Activated CD4-positive, alpha-beta T cell treated with anti-CD3 and anti-CD28 coated beads, Interleukin-2, Interleukin-4, amounts not matched to agents 100 ng/mL and 50 ng/mL, durations not matched to agents 16 hours and 8 hours (primary cell): ENCODE measurements around the gene POR.
"Not testable (repeated sequence)": the region's sequence is repeated elsewhere in the genome, so short reads cannot be mapped to it uniquely, and the experiment has no call there.

Experiments
- DNase-seq: peaks from one replicate; pipeline ENCODE4 v3.0.0-alpha.2; 2020; ENCODE audit warnings: low spot score

Gene POR

DNA sequence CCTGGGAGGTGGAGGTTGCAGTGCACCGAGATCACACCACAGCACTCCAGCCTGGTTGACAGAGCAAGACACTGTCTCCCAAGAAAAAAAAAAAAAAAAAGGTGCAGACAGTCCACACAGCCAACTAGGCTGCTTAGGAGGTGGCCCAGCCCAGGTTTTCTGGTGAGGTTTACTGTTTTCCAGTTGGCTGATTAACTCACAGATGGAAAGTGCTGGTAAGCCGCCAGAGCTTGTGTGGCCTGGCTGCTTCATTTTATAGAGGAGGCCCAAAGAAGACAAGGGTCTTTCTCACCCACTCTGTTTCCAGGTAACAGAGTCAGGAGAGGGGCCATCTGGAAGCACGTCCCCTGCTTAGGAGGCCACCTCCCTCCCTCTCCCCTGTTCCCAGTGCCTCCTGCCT, 29.9 kb upstream of the POR start:
- DNase-seq = no peak

GRCh38 chr7:75887669-75888369, 27.1 kb upstream of the POR start:
- no peak for DNase-seq

DNA sequence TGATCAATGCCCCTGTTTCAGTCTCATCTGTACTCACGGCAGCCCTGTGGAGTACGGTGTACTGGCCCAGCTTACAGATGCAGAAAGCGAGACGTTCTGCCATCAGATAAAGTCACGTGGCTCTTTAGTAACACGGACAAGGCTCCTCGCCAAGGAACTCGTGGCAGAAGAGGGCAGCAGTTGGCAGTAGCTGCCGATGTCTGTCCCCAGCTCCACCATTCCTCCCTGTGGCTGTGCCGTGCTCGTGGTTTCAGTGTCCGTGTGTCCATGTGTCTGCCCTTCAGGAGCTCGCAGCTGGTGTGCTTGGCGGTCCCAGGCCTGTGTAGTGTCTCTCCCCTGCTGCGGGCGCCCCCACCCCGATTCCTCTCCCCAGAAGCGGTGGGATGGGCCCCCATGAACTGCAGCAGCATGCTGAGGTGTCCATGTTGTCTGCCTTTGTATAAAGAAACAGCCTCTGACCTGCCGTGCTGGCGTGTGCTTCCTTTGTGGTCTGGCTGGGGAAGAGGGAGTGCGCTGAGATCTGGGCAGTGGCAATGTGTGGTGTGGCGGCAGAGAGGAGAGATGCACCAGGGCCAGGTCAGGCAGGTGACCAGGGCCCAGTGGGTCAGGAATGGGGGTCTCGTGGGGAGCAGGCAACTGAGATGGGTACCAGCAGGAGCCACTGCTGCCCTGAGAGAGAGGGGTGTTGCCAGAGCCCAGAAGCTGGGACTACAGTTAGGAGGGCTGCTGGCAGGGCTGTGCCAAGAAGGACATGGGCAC, 26.3 kb upstream of the POR start:
- no peak for DNase-seq

DNA sequence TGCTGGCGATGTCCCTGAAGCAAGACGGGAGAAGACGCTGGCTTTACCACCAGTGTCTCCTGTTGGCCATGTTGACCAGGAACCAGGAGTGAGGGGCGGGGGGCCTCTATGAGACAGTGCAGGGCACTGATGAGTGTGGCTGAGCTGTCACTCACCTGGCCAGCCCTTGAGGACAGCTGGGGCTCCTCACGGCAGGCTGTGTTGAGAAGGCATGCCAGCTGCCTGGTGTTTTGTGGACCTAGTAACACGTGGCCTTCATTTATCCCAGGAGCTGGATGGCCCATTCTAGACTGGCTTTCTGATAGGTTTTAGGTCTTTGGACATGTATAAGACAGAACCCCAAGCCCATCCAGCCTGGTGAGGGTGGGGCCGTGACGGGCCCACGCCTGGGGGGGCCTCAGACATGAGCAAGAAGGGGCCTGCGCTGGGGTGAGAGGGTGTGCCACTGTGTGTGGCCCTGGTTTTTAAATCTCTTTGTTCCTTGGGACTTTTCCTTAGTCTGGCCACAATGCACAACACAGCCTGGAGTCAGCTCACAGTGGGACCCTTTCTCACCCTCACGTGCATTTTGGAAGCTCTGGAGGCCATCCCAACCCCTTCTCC, 25.6 kb upstream of the POR start:
- no peak for DNase-seq

DNA sequence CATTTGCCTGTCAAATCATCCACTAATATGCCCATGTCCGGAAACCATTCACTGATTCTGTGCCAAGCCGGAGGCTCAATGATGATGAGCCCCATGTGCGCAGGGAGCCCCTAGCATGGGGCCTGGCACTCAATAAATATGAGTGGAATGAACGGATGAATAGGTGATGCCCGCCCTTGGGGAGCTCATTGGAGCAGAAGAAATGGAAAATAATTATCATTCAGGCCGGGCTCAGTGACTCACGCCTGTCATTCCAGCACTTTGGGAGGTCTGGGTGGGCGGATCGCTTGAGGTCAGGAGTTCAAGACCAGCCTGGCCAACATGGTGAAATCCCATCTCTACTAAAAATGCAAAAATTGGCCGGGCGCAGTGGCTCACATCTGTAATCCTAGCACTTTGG, 25.1 kb upstream of the POR start:
- DNase-seq = no peak

DNA sequence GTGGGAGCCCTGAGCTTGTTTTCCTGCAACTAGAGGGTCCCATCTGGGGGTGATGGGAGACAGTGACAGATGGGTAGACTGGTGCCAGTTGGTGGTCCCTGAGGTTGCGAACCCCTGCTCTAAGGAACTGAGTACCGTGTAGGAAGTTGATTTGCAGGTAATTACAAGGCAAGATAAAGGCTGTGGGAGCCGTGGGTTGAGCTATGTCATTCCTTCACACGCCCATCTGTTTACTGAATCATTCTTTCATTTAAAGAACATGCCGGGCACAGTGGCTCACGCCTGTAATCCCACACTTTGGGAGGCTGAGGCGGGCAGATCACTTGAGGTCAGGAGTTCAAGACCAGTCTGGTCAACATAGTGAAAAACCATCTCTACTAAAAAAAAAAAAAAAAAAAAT, 23.7 kb upstream of the POR start:
- not testable (repeated sequence) for DNase-seq

- no peak for DNase-seq
Measured at GRCh38 chr7:75891815-75892411, 23.0 kb upstream of the POR start.

GRCh38 chr7:75892634-75893272, 22.2 kb upstream of the POR start:
- DNase-seq = no peak

DNA sequence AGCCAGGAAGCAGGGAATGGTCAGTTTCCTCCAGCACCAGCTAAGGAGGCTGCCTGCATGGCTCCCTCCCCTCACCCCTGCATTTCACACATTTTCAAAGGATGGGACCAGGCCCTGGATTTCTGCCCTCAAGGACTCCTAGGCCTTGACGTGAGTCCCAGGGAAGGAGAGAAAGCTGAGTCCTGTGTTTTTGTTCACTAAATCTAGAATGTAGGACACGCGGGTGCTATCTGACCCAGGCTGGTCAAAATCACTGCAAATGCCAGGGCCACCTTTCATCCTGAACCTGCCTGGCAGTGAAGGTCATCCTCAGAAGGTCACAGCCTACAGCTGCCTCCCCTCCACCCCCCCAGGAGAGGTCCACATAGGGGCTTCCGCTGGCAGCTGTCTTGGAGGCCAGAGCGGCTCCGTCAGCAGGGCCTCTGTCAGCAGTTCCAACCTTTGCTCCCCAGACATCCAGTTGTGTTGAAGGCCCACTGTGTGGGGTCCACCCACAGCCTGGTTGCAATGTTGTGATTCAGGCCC, 18.1 kb upstream of the POR start:
- no peak for DNase-seq

DNA sequence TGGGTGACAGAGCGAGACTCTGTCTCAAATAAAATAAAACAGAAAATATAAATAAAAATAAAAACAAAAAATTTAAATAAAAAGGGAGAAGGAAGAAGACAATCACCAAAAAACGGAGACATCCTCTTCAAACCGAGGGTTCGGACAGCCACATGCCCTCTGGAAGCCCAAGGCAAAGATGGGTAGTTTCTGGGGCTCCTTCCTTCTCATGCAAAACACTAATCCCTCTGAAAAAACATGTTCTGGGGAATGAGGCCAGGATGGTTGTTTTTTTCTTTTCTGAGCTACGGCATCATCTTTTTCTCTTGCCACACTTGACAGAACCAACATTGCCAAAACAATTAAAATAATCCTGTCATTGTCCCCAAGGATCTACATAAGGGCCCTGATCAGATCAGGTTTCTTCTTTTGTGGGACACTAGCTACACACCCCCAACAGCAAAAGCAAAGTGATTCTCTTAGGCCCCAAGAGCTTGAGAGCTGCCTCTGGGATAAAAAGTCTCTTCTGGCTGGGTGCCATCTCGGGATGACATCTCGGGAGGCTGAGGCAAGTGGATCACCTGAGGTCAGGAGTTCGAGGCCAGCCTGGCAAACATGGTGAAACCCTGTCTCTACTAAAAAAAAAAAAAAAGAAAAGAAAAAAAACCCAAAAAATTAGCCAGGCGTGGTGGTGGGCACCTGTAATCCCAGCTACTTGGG, 14.2 kb upstream of the POR start:
- DNase-seq = no peak

GRCh38 chr7:75905785-75906604, 9.0 kb upstream of the POR start:
- DNase-seq = no peak

GRCh38 chr7:75906991-75907667, 7.8 kb upstream of the POR start:
- DNase-seq = no peak

DNA sequence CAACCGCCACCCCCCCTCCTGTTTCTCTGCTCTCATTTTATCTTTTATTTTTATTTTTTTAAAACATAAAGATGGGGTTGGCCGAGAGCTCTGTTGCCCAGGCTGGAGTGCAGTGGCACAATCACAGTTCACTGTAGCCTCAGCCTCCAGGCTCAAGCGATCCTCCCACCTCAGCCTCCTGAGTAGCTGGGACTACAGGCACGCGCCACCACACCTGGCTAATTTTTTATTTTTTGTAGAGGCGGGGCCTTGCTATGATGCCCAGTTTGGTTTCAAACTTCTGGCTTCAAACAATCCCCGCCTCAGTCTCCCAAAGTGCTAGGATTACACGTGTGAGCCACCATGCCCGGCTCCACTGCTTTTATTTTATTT, 7.3 kb upstream of the POR start:
- not testable (repeated sequence) for DNase-seq

DNA sequence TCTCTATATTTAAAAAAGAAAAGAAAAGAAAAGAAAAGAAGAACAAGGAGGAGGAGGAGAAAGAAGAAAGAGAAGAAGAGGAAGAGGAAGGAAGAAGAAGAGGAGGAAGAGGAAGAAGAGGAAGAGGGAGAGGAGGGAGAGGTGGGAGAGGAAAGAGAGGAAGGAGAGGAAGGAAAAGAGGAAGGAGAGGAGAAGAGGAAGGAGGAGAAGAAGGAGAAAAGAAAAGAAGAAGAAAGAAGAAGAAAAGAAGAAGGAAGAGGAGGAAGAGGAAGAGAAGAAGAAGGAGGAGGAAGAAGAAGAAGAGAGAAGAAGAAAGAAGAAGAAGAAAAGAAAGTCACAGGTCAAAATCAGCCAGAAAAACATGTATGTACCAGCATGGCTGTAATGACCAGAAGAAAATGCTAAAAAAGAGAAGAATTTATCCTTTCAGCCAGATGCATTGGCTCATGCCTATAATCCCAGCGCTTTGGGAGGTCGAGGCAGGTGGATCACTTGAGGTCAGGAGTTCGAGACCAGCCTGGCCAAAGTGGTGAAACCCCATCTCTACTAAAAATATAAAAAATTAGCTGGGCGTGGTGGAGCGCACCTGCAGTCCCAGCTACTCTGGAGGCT, 5.3 kb upstream of the POR start:
- no peak for DNase-seq

DNA sequence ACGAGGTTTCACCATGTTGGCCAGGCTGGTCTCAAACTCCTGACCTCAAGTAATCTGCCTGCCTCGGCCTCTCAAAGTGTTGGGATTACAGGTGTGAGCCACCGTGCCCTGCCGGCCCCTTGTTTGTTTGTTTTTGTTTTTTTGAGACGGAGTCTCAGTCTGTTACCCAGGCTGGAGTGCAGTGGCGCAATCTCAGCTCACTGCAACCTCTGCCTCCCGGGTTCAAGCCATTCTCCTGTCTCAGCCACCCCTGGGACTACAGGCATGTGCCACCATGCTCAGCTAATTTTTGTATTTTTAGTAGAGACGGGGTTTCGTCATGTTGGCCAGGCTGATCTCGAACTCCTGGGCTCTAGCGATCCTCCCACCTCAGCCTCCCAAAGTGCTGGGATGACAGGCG, 3.8 kb upstream of the POR start:
- not testable (repeated sequence) for DNase-seq

DNA sequence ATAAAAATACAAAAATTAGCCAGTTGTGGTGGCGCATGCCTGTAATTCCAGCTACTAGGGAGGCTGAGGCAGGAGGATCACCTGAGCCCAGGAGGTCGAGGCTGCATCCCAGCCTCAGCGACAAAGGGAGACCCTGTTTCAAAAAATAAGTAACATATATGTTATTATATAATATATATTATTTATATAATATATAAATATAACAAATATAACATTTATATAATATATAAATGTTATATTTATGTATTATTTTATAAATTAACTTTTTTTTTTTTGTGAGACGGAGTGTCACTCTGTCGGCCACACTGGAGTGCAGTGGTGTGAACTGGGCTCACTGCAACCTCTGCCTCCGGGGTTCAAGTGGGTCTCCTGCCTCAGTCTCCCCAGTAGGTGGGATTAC, 1.5 kb upstream of the POR start:
- no peak for DNase-seq

GRCh38 chr7:75914169-75914654, 743 bp upstream of the POR start:
- no peak for DNase-seq

GRCh38 chr7:75915416-75916156, 631 bp downstream of the POR start:
- no peak for DNase-seq

DNA sequence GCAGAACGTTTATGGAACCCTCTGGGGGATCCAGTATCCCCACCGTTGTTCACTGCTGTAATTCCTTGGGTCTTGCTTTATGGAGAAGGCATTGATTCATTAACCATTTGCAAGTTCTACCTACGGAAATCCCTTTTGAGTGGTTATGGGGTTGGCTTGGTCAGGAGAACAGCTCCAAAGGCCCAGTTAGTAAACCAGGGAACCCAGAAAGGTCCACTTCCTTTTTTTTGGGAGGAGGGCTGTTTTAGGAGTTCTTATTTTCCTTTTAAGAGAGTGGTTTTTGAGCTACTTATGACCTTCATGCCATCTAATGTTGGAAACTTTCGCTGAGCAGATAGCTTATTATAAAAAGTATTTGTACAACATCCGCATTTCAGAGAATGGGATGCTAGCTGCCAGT, 1.3 kb downstream of the POR start:
- DNase-seq = no peak
